Measurements from ENCODE around the gene NEDD4L. TPM values are rescaled to one million over a fixed set of nuclear protein-coding genes. Genes with fewer than 3 reads are reported as not detected.
A peak's percentile ranks its signal among the peaks of the same experiment; 100 is the strongest.

The NEDD4L gene
- total RNA-seq, 1 donor from 2014 or later, result 41.1 TPM

GRCh38 chr18:58316396-58317342 is 272.6 kb downstream of the NEDD4L start:
- DNase-seq (ENCODE audit: extremely low spot score, unreplicated experiment), result no peak
- Mint-ChIP-seq H3K4me3 (ENCODE audit: unreplicated experiment) (no peak overlapping the region), H3K27ac (ENCODE audit: unreplicated experiment) (peak overlapping the region; percentile 78), H3K27me3 (ENCODE audit: unreplicated experiment) (no peaks in the 10 kb centered on the region), H3K36me3 (ENCODE audit: unreplicated experiment) (no peaks in the 10 kb centered on the region), H3K4me1 (ENCODE audit: unreplicated experiment) (peaks cover 48% of the 10 kb centered on the region), H3K9me3 (ENCODE audit: unreplicated experiment) (no peaks in the 10 kb centered on the region)
- no peak for TF ChIP-seq CTCF (IDR thresholded peaks at IDR 0.05)

- no peak overlapping the region for H3K27ac Mint-ChIP-seq (ENCODE audit: unreplicated experiment)
- DNase-seq (ENCODE audit: extremely low spot score, unreplicated experiment), result no peak
- peaks cover 3% of the 10 kb centered on the region for H3K36me3 Mint-ChIP-seq (ENCODE audit: unreplicated experiment)
- no peaks in the 10 kb centered on the region for H3K9me3 Mint-ChIP-seq (ENCODE audit: unreplicated experiment)
- H3K4me1 Mint-ChIP-seq (ENCODE audit: unreplicated experiment), result peaks cover 42% of the 10 kb centered on the region
- no peak for TF ChIP-seq CTCF (IDR thresholded peaks at IDR 0.05)
- no peaks in the 10 kb centered on the region for H3K27me3 Mint-ChIP-seq (ENCODE audit: unreplicated experiment)
- no peak overlapping the region for H3K4me3 Mint-ChIP-seq (ENCODE audit: unreplicated experiment)
These were observed 275.7 kb downstream of the NEDD4L start for GRCh38 chr18:58319719-58320118.

GRCh38 chr18:58320907-58321561 is 277.0 kb downstream of the NEDD4L start:
- Mint-ChIP-seq H3K27me3 (ENCODE audit: unreplicated experiment) (no peaks in the 10 kb centered on the region), H3K36me3 (ENCODE audit: unreplicated experiment) (peaks cover 9% of the 10 kb centered on the region), H3K9me3 (ENCODE audit: unreplicated experiment) (no peaks in the 10 kb centered on the region), H3K4me1 (ENCODE audit: unreplicated experiment) (peaks cover 34% of the 10 kb centered on the region), H3K27ac (ENCODE audit: unreplicated experiment) (peak overlapping the region; percentile 4), H3K4me3 (ENCODE audit: unreplicated experiment) (no peak overlapping the region)
- TF ChIP-seq CTCF (IDR thresholded peaks at IDR 0.05), result no peak
- no peak for DNase-seq (ENCODE audit: extremely low spot score, unreplicated experiment)

GRCh38 chr18:58321986-58322385 is 278.0 kb downstream of the NEDD4L start:
- Mint-ChIP-seq H3K27ac (ENCODE audit: unreplicated experiment) (peak overlapping the region; percentile 76), H3K27me3 (ENCODE audit: unreplicated experiment) (no peaks in the 10 kb centered on the region), H3K9me3 (ENCODE audit: unreplicated experiment) (no peaks in the 10 kb centered on the region), H3K4me1 (ENCODE audit: unreplicated experiment) (peaks cover 25% of the 10 kb centered on the region), H3K4me3 (ENCODE audit: unreplicated experiment) (peak overlapping the region; percentile 3), H3K36me3 (ENCODE audit: unreplicated experiment) (peaks cover 9% of the 10 kb centered on the region)
- peak; percentile 77 for TF ChIP-seq CTCF (IDR thresholded peaks at IDR 0.05)
- no peak for DNase-seq (ENCODE audit: extremely low spot score, unreplicated experiment)

- H3K4me3 Mint-ChIP-seq (ENCODE audit: unreplicated experiment), result no peak overlapping the region
- DNase-seq (ENCODE audit: extremely low spot score, unreplicated experiment), result no peak
- TF ChIP-seq CTCF (IDR thresholded peaks at IDR 0.05), result no peak
- H3K27me3 Mint-ChIP-seq (ENCODE audit: unreplicated experiment), result no peaks in the 10 kb centered on the region
- H3K36me3 Mint-ChIP-seq (ENCODE audit: unreplicated experiment), result peaks cover 9% of the 10 kb centered on the region
- H3K27ac Mint-ChIP-seq (ENCODE audit: unreplicated experiment), result no peak overlapping the region
- peaks cover 20% of the 10 kb centered on the region for H3K4me1 Mint-ChIP-seq (ENCODE audit: unreplicated experiment)
- H3K9me3 Mint-ChIP-seq (ENCODE audit: unreplicated experiment), result no peaks in the 10 kb centered on the region
These were observed 278.4 kb downstream of the NEDD4L start for GRCh38 chr18:58322464-58322863.
